Suppressor macrophage treated with lipopolysaccharide for 4 hours (primary cell): ENCODE data around the gene CCL16.

Source experiments
- DNase-seq: peaks from one replicate; pipeline ENCODE4 v3.0.0-alpha.2; 2020

The CCL16 gene

DNA sequence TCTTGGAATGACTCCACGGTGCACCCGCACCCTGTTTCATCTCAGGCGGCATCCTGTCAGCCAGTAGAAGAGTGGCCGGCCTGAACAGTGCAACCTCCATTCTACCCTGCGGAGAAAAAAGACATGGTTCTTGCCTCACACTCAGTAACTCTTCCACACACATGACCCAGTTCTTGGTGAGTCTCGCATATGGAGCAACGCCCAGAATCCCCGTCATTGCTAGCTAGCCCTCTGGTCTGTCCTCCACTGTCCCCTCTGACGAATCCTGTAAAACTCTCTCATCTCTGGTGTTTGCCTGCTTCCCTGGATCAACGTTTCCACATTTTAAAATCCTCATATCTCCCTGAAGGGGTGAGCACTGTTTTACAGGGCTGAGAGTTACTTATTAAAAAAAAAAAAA lies 46.5 kb downstream of the CCL16 start:
- no peak for DNase-seq

DNA sequence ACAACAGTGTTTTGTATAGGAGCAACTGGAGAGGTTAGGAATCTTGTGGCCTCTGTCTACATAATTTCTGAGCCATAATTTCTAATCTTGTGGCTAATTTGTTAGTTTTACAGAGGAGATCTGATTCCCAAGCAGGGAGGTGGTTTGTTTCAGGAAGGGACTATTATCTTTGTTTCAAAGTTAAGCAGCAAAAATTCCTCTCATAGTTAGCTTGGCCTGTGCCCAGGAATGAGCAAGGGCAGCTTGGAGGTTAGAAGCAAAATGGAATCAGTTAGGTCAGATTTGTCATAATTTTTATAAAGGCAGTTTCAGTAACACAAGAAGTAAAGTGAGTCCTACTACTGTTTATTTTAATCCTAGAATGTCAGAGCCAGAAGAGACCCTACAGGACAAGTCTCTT lies 48.7 kb downstream of the CCL16 start:
- no peak for DNase-seq

DNA sequence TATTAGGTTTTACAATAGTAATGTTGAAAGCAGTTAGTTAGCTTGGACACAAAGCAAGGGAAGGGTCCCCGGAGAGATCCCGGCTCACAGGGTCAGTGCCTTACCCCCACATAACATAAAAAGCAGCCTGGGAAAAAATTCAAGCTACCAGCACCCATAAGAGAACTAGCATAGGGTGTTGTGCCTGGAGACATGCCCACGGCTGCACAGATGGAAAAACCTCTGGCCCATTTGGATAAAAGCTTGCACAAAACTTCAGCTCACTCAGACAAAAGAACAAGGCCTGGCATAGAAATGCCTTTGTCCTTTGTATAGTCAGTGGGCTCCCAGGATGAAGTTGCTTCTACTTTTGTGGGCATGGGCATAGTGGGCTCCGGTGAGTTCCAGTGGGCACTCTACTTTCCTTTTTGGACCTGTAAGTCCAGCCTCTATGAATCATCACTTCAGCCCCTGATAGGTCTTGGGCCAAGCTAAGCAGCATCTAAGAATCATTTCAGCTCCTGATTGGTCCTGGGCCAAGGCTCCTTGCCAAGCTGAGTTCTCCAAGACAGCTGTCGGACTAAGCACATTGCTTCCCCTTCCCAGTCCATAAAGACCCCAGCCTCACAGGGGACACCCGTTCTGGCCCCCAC lies 49.4 kb downstream of the CCL16 start:
- no peak for DNase-seq

DNA sequence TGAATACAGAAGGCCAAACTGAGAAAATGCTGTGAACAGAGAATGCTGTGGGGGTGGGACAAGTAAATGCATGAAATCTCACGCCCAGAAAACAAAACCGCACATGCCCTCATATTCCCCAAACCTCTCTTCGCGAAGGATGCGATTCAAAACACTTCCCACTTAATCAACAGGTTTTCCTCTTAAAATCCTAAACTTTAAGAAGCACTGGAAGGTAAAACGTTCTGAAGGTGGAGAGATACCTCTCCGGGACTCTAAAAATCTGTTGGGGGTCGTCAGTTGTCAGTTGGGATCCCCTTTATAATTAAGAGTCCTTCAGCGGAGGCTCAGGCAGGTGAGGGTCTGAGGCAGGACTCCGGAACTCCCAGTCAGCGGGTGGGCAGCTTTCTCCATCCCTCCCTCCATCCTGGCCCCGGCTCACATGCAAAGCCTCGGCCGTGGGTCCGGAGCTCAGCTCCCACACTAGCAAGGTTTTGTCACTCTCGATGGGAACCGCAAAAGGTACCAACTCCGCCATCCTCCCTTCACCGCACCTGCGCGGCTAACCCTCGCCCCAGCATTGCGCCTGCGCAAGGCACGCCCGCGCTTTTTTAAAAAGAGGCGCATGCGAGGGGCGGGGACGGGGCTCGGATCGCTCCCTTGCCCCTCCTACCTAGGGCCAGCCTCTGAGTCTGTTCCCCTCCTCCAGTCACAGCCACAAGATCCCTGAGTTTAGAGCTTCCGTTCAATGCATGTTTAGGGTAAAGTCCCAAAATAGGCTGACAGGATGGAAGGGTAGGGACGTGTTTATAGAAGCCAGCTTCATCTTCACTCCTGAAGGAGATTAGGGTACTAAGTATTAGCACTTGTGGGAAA lies 50.9 kb downstream of the CCL16 start, which contains the start of gene RDM1:
Gene RDM1 (minus strand): TSS at position 563 of the 855 bp plus-strand sequence. CDS start 46 bp downstream, at position 517.
- DNase-seq: peak; percentile 73

DNA sequence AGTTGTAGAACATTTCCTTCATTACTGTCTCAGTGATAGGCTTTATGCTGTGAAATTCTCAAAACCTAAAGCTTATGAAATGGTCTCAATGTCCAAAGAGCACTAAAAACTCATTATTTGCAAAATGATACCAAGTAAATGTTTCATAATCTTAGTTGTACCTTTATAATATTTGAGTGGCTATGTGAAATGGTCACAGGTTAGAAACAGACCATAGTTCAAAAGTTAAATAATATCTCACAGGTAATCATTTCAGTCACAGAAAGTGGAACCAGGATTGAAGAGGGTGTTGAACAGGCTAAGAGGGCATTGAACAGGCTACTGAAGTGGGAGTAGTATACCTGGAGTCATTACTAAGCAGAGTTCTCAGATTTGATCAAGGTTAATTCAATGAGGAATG lies 53.6 kb downstream of the CCL16 start:
- DNase-seq: no peak
